GM21737 (cell line): ENCODE data around the gene PTPRE.

Experiments used
- ATAC-seq: cut with Tn5 transposase; IDR thresholded peaks from one replicate; pipeline ENCODE4 v1.9.1; 2021; ENCODE audit warnings: mild to moderate bottlenecking, moderate library complexity; ENCODE audit not compliant: unreplicated experiment

Gene PTPRE

DNA sequence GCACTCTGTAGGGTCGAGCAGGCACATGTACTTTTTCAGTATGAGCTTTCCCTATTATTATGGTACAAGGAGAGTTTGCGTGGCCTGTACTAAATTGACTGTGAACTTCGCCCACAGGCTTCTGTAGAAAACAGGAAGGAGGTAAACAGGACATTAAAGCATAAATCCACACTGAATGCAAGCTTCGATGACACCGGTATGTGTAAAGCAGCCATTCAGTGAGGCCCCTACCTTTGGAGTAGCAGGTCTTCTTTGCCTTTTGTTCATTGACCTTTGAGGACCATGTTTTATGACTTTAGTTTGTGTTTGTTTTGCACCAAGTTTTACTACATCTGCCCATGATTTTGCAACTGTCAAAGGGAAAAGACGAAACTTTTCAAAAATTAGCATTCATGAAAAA lies 204.8 kb downstream of the PTPRE start:
- ATAC-seq = no peak

DNA sequence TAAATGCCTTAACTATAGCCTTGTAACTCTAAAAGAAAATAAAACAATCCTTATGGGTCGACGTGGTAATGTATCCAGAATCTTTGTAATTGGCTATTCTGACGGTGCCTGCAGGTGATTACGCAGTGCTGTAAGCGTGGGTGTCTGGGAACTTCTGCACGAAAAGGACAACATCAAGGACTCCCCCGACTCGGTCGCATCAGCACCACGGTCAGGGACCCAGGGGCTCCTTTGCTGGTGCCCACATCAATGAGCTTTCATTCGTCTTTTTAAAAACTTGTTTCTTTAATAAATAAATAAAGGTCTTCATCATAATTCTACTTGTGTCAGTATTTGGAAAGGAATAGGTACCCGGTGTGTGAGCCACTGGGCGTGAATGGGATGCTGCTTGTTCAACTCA lies 206.1 kb downstream of the PTPRE start:
- ATAC-seq = no peak

DNA sequence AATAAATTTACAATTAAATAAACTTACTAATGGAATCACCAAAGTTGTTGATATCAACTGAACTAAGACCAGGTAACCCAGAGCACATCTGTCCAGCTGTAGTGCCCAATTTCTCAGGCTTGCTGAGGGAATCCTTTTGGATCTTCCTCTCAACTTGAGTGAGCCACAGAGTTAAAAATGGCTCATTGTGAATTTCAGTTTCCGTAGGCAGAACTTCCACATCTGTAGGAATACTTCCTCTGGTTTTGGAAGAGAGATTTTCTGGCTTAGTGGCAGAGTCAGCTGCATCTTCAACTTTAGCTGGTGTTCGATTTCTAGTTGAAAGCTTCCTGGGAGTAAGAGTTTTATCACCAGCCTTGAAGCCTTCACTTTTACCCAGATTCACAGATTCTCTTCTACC lies 208.0 kb downstream of the PTPRE start:
- ATAC-seq = no peak

DNA sequence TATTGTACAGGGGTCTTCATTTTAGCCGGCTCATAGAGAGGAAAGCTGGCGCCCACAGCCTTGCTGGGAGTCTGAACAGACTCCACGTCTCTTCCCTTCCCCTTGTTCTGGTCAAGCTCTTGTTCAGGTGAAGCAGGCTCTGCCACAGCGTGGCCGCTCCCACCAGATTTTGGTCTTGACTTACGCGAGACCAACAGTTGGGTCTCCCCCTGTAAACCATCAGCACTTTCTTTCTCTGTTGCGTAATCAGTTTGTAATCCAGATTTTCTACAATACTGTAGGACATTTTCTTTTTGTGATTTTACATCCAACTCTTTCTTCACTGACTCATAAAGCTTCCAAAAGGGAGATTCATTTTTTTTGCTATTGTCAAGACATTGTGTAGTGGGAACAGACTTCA lies 208.5 kb downstream of the PTPRE start:
- ATAC-seq = no peak

DNA sequence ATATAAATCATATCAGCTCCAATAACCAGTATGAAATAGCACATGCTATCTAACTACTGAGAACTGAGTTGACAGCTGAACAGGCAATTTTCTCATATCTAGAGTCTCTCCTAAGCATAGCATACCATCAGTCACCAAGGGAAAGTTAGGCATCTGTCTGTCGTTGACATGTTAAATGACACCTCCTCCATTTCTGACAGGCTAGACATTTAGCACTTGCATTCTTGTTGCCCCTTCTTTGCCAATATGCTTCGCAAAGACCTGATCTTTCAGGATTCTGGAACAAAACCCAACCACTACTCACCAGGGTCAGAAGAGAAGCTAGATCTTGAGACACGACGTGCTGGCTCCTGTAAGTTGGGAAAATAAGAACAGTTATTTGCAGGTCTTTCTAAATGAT lies 209.3 kb downstream of the PTPRE start:
- ATAC-seq = no peak

DNA sequence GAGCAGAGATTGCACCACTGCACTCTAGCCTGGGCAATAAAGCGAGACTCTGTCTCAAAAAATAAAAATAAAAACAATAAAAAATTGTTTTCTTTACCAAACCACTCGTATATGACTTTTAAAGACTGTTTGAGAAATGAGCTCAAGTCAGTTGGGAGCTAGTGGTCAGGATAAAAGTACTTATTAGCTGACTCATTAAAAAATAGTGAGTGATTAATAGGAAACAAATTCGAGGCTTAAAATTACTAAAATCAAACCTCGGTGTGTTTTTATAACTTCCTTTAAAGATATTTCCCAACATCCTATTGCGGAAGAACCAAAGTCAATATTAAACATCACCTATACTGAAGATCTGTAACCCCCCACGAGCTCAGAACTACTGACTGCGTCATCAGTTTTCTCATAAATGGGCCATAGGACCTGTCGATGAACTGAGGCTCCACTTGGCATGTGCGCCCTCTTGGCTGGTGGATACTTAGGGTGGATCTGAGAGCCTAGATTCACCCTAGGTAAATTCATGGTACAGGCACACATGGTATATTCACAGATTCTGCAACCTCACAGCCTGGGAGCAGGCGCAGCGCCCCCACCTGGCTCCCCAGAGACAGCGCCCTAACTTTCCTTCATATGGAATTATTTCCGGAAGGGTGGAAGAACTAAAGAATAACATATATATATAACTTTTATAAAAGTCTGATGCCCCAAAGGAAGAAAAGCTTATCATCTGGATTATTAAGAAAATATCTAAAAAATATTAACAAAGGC lies 210.1 kb downstream of the PTPRE start:
- ATAC-seq = no peak

DNA sequence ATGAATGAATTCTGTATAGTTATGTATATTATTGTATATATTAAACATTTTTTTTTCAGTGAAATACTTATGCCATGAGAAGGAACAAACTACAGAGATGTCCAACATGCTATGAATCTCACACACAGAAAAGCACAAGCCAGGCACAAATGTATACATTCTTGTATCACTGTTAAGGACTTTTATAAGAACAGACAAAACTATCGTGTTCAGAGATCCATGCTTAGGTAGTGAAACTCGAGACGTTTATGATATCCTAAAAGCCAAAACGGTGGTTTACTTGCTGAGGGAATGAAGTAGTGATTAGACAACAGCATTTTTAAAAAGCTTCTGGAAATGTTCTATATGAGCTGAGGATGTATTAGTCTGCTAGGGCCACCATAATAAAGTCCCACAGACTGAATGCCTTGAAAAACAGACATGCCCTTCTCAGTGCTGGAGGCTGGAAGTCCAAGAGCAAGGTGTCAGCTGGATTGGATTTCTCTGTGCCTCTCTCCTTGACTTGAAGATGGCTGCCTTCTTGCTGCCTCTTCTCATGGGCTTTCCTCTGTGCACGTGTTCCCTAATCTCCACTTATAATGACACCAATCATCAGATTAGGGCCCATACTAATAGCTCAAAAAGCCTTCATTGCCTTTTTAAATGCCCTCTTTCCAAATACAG lies 215.0 kb downstream of the PTPRE start:
- no peak for ATAC-seq

DNA sequence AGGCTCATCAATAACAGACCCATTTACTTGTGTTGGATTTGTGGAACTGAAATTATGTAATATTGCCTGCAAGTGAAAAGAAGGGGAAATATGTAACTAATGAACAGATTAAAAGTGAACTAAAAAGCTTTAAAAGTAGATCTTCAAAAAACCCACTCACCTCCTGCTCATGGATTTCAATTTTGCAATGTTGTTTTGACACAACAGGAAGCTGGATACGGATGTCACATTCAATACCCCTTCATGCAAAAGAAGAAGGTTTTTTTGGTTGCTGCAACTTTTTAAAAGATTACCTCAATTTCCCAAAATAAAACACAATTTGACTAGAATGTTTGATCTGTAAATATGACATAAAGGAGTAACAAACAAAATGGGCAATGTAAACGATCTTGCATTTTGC lies 216.0 kb downstream of the PTPRE start:
- ATAC-seq = no peak

DNA sequence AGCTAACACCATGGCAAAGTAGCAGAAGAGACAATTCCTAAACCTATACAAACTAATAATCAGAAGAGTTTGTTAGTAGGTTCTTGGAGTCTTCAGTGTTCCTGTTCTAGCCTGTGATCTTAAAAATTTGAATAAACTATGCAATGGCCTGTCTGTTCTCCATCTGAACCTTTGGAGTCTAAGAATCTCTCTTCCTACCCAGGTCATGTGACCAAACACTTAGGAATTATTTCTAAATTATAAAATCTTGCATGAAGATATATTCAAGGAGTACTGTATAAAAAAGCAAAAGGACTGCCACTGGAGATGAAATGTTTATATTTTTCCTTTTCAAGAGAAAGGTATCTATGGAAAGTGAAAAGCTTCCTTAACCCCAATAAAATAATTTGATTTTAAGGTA lies 216.9 kb downstream of the PTPRE start:
- ATAC-seq = no peak

DNA sequence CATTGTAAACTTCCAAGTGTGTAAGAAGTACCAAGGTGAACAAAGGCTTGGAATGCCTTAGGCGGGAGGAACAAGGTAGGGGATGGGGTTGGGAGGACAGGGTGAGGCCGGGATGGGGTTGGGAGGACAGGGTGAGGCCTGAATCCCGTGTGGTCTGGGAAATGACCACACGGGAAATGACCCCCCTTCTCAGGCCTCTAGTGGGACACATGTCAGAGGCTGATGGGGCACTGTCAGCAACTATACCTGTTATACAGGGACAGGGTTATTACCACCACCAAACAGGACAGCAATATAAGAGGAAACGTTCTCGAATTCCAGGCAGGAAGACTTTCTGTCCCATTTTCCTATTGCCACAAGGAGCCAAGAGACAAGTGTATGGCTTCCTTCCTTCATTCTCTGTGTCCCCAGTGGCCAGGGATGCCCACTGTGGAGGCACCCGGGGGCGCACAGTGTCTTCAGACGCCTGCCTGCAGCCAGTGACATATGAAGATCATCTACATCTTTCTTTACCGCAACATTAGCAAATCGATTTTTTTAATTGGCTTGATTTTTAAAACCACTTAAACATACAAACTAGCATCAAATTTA lies 218.0 kb downstream of the PTPRE start:
- ATAC-seq = no peak

DNA sequence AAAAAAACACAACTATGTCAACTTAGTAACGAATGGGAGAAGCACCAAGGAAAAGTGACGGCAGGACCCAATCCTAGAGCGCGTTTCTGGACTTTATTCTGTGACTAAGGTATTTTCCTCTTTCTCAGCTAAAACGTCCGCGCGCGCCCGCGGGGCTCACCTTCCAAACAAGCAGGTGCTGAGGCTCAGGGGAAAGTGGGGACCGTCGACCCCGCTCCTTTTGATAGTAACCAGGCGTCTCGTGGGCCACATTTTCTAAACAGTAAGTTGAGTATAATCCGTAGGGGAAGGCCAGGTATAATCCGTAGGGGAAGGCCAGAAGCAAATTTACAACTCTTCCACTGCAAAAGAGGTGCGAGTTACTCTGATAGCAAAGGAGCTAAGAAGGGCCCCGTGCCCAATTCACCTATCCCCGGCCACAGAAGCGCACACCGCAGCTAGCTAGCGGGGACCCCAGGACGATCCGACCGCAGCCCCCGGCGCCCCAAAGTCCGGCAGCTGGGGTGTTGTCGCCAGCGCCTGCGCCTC lies 218.6 kb downstream of the PTPRE start:
- ATAC-seq = no peak

DNA sequence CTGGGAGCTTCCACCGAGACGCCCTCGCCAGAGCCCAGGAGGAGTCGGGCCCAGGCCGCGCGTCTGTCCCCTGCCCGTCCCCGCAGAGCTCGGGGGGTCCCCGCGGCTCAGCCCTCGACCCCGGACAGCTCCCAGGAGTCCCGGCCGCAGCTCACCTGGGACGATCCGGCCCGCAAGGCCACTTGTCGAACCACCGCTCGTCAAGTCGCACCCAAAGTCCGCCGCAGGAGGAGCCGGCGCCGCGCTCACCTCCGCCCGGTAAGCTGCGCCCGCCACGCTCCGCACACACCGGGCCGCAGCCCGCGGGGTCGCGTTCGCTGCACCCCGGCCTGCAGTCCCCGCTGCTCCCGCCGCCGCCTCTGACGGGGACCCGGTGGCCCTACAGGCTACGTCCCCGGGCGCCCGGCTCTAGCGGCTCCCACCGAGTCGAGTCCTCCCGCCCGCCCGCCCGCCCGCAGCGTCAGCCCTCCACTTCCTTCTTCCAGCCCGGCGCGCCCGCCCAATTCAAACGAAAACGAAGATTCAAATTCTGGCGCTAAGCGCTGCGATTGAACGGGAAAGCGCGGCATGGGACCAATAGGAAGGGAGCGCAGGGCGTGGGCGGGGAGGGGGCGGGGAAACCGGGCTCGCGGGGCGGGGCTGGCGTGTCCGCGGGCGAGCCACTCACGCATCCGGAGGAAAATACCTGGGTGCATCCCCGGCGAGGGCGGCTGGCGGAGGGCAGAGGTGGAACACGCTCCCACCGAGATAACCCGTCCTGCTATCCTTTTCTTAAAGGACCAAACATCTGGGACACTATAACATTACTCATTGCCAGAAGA lies 219.3 kb downstream of the PTPRE start, which contains the start of gene MKI67:
Gene MKI67, minus strand, starts transcription at position 480 of the 821 bp plus-strand sequence. CDS start 756 bp downstream, outside the sequence.
- peak; percentile 85 for ATAC-seq

DNA sequence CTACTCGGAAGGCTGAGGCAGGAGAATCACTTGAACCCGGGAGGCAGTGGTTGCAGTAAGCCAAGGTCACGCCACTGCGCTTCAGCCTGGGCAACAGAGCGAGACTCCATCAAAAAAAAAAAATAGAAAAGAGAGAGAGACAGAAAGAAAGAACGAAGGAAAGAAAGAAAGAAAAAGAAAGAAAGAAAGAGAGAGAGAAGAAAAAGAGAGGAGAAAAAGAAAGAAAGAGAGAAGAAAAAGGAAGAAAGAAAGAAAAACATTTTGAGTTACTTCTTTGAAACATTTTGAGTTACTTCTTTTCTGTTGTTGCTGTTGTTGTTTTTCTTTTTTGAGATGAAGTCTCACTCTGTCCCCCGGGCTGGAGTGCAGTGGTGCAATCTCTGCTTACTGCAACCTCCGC lies 221.7 kb downstream of the PTPRE start:
- ATAC-seq = no peak

DNA sequence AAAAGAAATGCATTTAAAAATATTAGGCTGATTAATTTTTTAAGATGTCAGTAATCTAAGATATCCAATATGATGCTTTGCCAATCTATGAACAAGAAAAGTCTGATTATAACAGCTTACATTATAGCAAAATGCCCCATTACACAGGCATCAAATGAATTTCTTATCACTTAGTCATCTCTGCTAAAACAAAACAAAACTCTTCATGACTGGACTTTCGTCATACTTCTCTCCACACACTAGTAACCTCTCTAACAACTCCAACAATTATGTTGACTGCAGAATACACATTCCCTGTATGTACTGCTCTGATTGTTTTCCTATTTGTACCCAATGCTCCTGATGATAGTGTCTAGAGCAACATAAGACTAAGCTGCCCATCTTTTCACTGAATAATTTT lies 223.1 kb downstream of the PTPRE start:
- ATAC-seq = no peak
